PC-3 (cell line): ENCODE measurements around the gene ZNF732. TPM values are rescaled to one million over a fixed set of nuclear protein-coding genes. Genes with fewer than 3 reads are reported as not detected.

Experiments
- ATAC-seq: fragments of 200-7000 bp; cut with Tn5 transposase; 2 replicates; pipeline ENCODE4 v1.9.1; 2020; ENCODE audit warnings: mild to moderate bottlenecking, moderate library complexity
- BruUV-seq: library from RNA; stranded (reverse); fragments of 400-500 nt; replicated peaks from 2 replicates; lab custom pipeline; 2021; lab: Mats Ljungman, UMichigan
- CTCF ChIA-PET: fragments of 300-600 bp; sonication (Branson Sonifier 250); formaldehyde crosslinking; loops from one replicate; lab custom pipeline; 2022; ENCODE audit warnings: antibody characterized with exemption; lab: Charles Lee
- POLR2A ChIA-PET: fragments of 300-600 bp; sonication (Branson Sonifier 250); formaldehyde crosslinking; loops from one replicate; lab custom pipeline; 2022; ENCODE audit warnings: antibody characterized with exemption; ENCODE audit not compliant: unreplicated experiment; lab: Charles Lee
- DNase-seq: peaks from one replicate; pipeline ENCODE4 v3.0.0-alpha.2; 2015
- H2AFZ ChIP-seq: fragments of 300-600 bp; sonication (generic); 2 replicates; pipeline ENCODE4 v1.6.0; 2016; ENCODE audit warnings: antibody characterized with exemption, low read length
- H3F3A ChIP-seq: fragments of 300-600 bp; sonication (generic); one replicate; pipeline ENCODE4 v1.6.0; 2017; ENCODE audit warnings: antibody characterized with exemption, low read length, control low read depth, mild to moderate bottlenecking; ENCODE audit not compliant: unreplicated experiment
- H3K27ac ChIP-seq: fragments of 300-600 bp; sonication (generic); 2 replicates; pipeline ENCODE4 v1.5.1; 2016; ENCODE audit warnings: mild to moderate bottlenecking, low read length
- H3K27me3 ChIP-seq: fragments of 300-600 bp; sonication (generic); 2 replicates; pipeline ENCODE4 v1.6.1; 2016; ENCODE audit warnings: low read length, mixed read lengths
- H3K36me3 ChIP-seq: fragments of 300-600 bp; sonication (generic); 2 replicates; pipeline ENCODE4 v1.6.1; 2016; ENCODE audit warnings: low read depth, mixed run types, low read length, mixed read lengths
- H3K4me1 ChIP-seq: fragments of 300-600 bp; sonication (generic); 2 replicates; pipeline ENCODE4 v1.5.1; 2016; ENCODE audit warnings: low read length; ENCODE audit not compliant: insufficient read depth
- H3K4me2 ChIP-seq: fragments of 300-600 bp; sonication (generic); 2 replicates; pipeline ENCODE4 v1.6.0; 2016; ENCODE audit warnings: low read length
- H3K4me3 ChIP-seq: fragments of 300-600 bp; sonication (generic); 2 replicates; pipeline ENCODE4 v1.5.1; 2016; ENCODE audit warnings: mild to moderate bottlenecking, low read length, mixed read lengths
- H3K79me2 ChIP-seq: fragments of 300-600 bp; sonication (generic); 2 replicates; pipeline ENCODE4 v1.6.1; 2017; ENCODE audit warnings: low read length, mixed read lengths
- H3K9ac ChIP-seq: fragments of 300-600 bp; sonication (generic); 2 replicates; pipeline ENCODE4 v1.6.0; 2016; ENCODE audit warnings: mild to moderate bottlenecking, low read length
- H3K9me2 ChIP-seq: fragments of 300-600 bp; sonication (generic); replicated peaks from 2 replicates; pipeline ENCODE4 v1.6.1; 2016; ENCODE audit warnings: mixed run types, low read length, mixed read lengths
- H3K9me3 ChIP-seq: fragments of 300-600 bp; sonication (generic); 2 replicates; pipeline ENCODE4 v1.6.1; 2016; ENCODE audit warnings: low read length, mixed read lengths
- H4K20me1 ChIP-seq: fragments of 300-600 bp; sonication (generic); 2 replicates; pipeline ENCODE4 v1.6.1; 2016; ENCODE audit warnings: low read length, mixed read lengths
- EZH2 ChIP-seq: fragments of 300-600 bp; sonication (generic); IDR thresholded peaks from one replicate; pipeline ENCODE4 v1.6.1; 2017; ENCODE audit warnings: antibody characterized with exemption, mild to moderate bottlenecking, low read length; ENCODE audit not compliant: unreplicated experiment
- EZH2phosphoT487 ChIP-seq: fragments of 300-600 bp; sonication (generic); IDR thresholded peaks from 2 replicates; pipeline ENCODE4 v1.6.1; 2018; ENCODE audit warnings: mild to moderate bottlenecking, antibody characterized with exemption, low read length, borderline replicate concordance
- intact Hi-C: fragments of 100-400 bp; cut with micrococcal nuclease; formaldehyde crosslinking; loops from 2 replicates; pipeline ENCODE4 v1.9.0; 2023
- total RNA-seq: library from RNA; depleted of rRNA; stranded (reverse); fragments of >200 nt; gene quantifications from 2 replicates; pipeline ENCODE4 v1.2.3, GENCODE V29; 2014
- TF ChIP-seq, protein P1 (sequence below): fragments of 300-600 bp; sonication (generic); conservative IDR thresholded peaks from 2 replicates; pipeline ENCODE4 v1.5.1; 2017; ENCODE audit warnings: antibody characterized with exemption, low read depth, mild to moderate bottlenecking, low read length

ZNF732 gene
- total RNA-seq, 1 experiment from 2014 or later = not detected

DNA sequence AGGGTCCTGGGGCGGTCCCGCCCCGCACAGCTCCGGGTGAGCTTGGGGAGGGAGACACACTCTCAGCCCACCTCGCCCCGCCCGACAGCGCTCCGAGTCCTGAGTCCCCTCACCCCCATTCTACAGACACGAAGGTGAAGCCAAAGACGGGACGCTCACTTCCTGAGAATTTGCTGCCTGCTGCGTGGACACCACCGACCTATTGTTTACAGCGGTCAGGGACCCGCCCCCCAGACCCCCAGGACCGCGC lies 31.5 kb upstream of the ZNF732 start:
- peak overlapping the region; percentile 72 for H3K9ac ChIP-seq
- H3K4me3 ChIP-seq = peak overlapping the region; percentile 93

DNA sequence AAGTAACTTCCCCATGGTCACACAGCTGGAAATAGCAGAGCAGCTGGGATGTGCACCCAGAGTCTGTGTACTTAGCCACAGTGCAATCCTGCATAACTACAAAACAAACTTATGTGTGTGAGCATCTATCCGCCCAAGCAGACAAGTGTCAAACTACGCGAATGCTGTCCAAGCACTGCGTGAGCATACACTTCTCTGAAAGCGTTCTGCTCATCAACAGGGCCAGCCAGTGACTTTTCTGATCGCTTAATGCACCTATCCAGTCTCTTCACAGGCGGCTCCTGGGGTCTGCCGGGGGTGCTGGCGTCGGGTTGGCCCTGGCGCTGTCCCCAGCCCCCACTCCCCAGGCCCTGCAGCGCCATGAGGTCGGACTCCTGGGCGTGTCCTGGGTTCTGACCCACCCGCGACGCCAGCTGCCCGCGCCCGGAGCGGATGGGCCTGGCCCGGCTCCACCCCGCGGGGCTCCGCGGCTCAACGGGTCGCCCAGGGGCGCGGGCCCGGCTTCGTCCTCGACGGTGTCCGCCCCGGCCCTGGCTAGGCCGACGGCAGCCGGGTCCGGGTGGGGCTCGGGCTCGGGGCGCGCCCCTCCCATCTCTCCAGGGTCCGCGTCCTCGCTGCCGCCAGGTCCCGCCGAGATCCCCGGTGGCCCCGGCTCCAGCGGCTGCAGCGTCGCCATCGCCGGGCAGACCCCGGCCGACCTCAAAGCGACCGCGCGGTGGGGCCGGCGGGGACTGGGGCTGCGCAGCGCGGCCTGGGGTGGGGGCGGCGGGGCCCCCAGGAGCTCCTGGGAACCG lies 31.0 kb upstream of the ZNF732 start:
- ChIA-PET POLR2A (no interaction called here), CTCF (no interaction called here)
- Histone ChIP-seq H3K4me3 (peak overlapping the region; percentile 93), H3K79me2 (peaks cover 37% of the 10 kb centered on the region), H3K36me3 (peaks cover 23% of the 10 kb centered on the region), H4K20me1 (no peaks in the 10 kb centered on the region), H3K4me2 (peak overlapping the region; percentile 99), H3K9me2 (no peaks in the 10 kb centered on the region), H3K27me3 (no peaks in the 10 kb centered on the region), H3K9ac (peak overlapping the region; percentile 72), H3K27ac (no peak overlapping the region), H3F3A (no peaks in the 10 kb centered on the region), H3K9me3 (no peaks in the 10 kb centered on the region), H2AFZ (peak overlapping the region; percentile 98), H3K4me1 (0 out of 2 replicates have a peak, but pooled peaks cover 3% of the 10 kb centered on the region)
- intact Hi-C loops = loop anchor here (10.0 kb wide), 1 partner anchor 139 kb away; no protein-coding TSS in a partner anchor
- TF ChIP-seq EZH2 (no peak), EZH2phosphoT487 (no peak)
- TF ChIP-seq, protein P1, sequence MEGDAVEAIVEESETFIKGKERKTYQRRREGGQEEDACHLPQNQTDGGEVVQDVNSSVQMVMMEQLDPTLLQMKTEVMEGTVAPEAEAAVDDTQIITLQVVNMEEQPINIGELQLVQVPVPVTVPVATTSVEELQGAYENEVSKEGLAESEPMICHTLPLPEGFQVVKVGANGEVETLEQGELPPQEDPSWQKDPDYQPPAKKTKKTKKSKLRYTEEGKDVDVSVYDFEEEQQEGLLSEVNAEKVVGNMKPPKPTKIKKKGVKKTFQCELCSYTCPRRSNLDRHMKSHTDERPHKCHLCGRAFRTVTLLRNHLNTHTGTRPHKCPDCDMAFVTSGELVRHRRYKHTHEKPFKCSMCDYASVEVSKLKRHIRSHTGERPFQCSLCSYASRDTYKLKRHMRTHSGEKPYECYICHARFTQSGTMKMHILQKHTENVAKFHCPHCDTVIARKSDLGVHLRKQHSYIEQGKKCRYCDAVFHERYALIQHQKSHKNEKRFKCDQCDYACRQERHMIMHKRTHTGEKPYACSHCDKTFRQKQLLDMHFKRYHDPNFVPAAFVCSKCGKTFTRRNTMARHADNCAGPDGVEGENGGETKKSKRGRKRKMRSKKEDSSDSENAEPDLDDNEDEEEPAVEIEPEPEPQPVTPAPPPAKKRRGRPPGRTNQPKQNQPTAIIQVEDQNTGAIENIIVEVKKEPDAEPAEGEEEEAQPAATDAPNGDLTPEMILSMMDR = no peak
- no TSS peak for BruUV-seq
- DNase-seq (no peak), ATAC-seq (peak; percentile 2)

More for the DNA sequence above, 31.5 kb upstream of the ZNF732 start:
- intact Hi-C loops = loop anchor here (10.0 kb wide), 1 partner anchor 138 kb away; no protein-coding TSS in a partner anchor
- DNase-seq (peak; percentile 3), ATAC-seq (peak; percentile 8)
- Histone ChIP-seq H3K27me3 (no peaks in the 10 kb centered on the region), H3K79me2 (peaks cover 42% of the 10 kb centered on the region), H4K20me1 (no peaks in the 10 kb centered on the region), H3K36me3 (peaks cover 28% of the 10 kb centered on the region), H3K9me2 (no peaks in the 10 kb centered on the region), H3K9me3 (no peaks in the 10 kb centered on the region), H2AFZ (peak overlapping the region; percentile 98), H3K27ac (0 out of 2 replicates have a peak overlapping the region, but pooled peaks have one; percentile 30), H3K4me2 (peak overlapping the region; percentile 99), H3F3A (no peaks in the 10 kb centered on the region), H3K4me1 (0 out of 2 replicates have a peak, but pooled peaks cover 3% of the 10 kb centered on the region)
- ChIA-PET POLR2A (no interaction called here), CTCF (no interaction called here)
- TF ChIP-seq EZH2 = no peak
- TF ChIP-seq, protein P1 = no peak
- no peak for TF ChIP-seq EZH2phosphoT487
- no TSS peak for BruUV-seq

- no peak overlapping the region for H3K27ac ChIP-seq
- TF ChIP-seq EZH2 (no peak), EZH2phosphoT487 (no peak)
- TF ChIP-seq, protein P1 = no peak
- H3F3A ChIP-seq = no peaks in the 10 kb centered on the region
- H3K4me2 ChIP-seq = peak overlapping the region; percentile 99
- no peak overlapping the region for H3K9ac ChIP-seq
- peak; percentile 8 for DNase-seq
- POLR2A ChIA-PET = no interaction called here
- H3K9me3 ChIP-seq = no peaks in the 10 kb centered on the region
- 0 out of 2 replicates have a peak, but pooled peaks cover 3% of the 10 kb centered on the region for H3K4me1 ChIP-seq
- no peak for ATAC-seq
- no peaks in the 10 kb centered on the region for H3K9me2 ChIP-seq
- H3K36me3 ChIP-seq = peaks cover 15% of the 10 kb centered on the region
- H4K20me1 ChIP-seq = no peaks in the 10 kb centered on the region
- H3K79me2 ChIP-seq = peaks cover 29% of the 10 kb centered on the region
- no TSS peak for BruUV-seq
- no peak overlapping the region for H3K4me3 ChIP-seq
- H2AFZ ChIP-seq = no peak overlapping the region
- CTCF ChIA-PET = no interaction called here
- no peaks in the 10 kb centered on the region for H3K27me3 ChIP-seq
- intact Hi-C loops = loop anchor here (10.0 kb wide), 1 partner anchor 139 kb away; no protein-coding TSS in a partner anchor
These were observed 30.2 kb upstream of the ZNF732 start for GRCh38 chr4:335515-335914.
